H1 (cell line): ENCODE data around the gene GPATCH11. TPM values are rescaled to one million over a fixed set of nuclear protein-coding genes. Genes with fewer than 3 reads are reported as not detected.

Experiments used
- CTCF ChIA-PET: fragments of 300-600 bp; sonication (Branson Sonifier 250); formaldehyde crosslinking; loops from one replicate; lab custom pipeline; 2021; ENCODE audit not compliant: partially characterized antibody; lab: Charles Lee
- POLR2A ChIA-PET: fragments of 300-600 bp; sonication (Branson Sonifier 250); formaldehyde crosslinking; loops from one replicate; lab custom pipeline; 2021; ENCODE audit warnings: inconsistent platforms; ENCODE audit not compliant: partially characterized antibody; lab: Charles Lee
- DNase-seq, 2 experiments: peaks; one replicate each; pipeline versions ENCODE4 v3.0.0 to v3.0.0-alpha.2; 2010 to 2022; ENCODE audit warnings: low spot score in 2 of 2, low read depth in 1 of 2, mixed read lengths in 1 of 2
- FAIRE-seq: peaks from 2 replicates; lab custom pipeline; 2011; peaks lifted over from hg19 to GRCh38; lab: Jason Lieb, UNC
- H2AFZ ChIP-seq: 2 replicates; pipeline ENCODE4 v1.8.1; 2012; ENCODE audit warnings: low read length, inconsistent platforms
- H2AK5ac ChIP-seq: 2 replicates; pipeline ENCODE4 v1.6.1; 2013; ENCODE audit warnings: low read depth, low read length
- H2BK120ac ChIP-seq: replicated peaks from 2 replicates; pipeline ENCODE3; 2013; ENCODE audit warnings: low read depth, low read length, inconsistent platforms
- H2BK12ac ChIP-seq: 2 replicates; pipeline ENCODE4 v1.6.1; 2013; ENCODE audit warnings: low read depth, low read length
- H2BK15ac ChIP-seq: 2 replicates; pipeline ENCODE4 v1.6.1; 2013; ENCODE audit warnings: low read length
- H2BK20ac ChIP-seq: 2 replicates; pipeline ENCODE4 v1.6.1; 2013; ENCODE audit warnings: low read length
- H2BK5ac ChIP-seq: 2 replicates; pipeline ENCODE4 v1.6.1; 2013; ENCODE audit warnings: low read depth, low read length
- H3K14ac ChIP-seq: 2 replicates; pipeline ENCODE4 v1.6.1; 2013; ENCODE audit warnings: inconsistent platforms; ENCODE audit not compliant: insufficient read length
- H3K18ac ChIP-seq: 2 replicates; pipeline ENCODE4 v1.6.1; 2013; ENCODE audit warnings: low read length; ENCODE audit errors: extremely low read depth
- H3K23ac ChIP-seq: 2 replicates; pipeline ENCODE4 v1.6.1; 2013; ENCODE audit warnings: inconsistent platforms; ENCODE audit not compliant: insufficient read length
- H3K23me2 ChIP-seq: 2 replicates; pipeline ENCODE4 v1.6.1; 2013; ENCODE audit warnings: low read depth, low read length
- H3K27ac ChIP-seq: 2 replicates; pipeline ENCODE4 v1.6.1; 2011; ENCODE audit warnings: low read depth, low read length, inconsistent platforms
- H3K27me3 ChIP-seq, 4 experiments: replicated peaks in 1 of 4; 1 replicate in 1 of 4; 2 replicates in 3 of 4; pipeline versions ENCODE4 v1.6.1 to v1.8.1; 2011 to 2013; ENCODE audit warnings: low read length in 3 of 4, mild to moderate bottlenecking in 3 of 4, inconsistent platforms in 2 of 4, mixed read lengths in 2 of 4, moderate library complexity in 1 of 4; ENCODE audit not compliant: control insufficient read depth in 3 of 4, insufficient read depth in 3 of 4; ENCODE audit errors: extremely low read depth in 1 of 4
- H3K36me3 ChIP-seq, 4 experiments: 2 replicates each; pipeline versions ENCODE4 v1.6.1 to v1.8.1; 2011 to 2013; ENCODE audit warnings: mild to moderate bottlenecking in 4 of 4, low read length in 3 of 4, moderate library complexity in 2 of 4, control low read depth in 1 of 4, inconsistent platforms in 1 of 4; ENCODE audit not compliant: insufficient read depth in 4 of 4, control insufficient read depth in 2 of 4
- H3K4ac ChIP-seq: replicated peaks from 2 replicates; pipeline ENCODE3; 2013; ENCODE audit warnings: low read length, low read depth, mixed read lengths, inconsistent platforms; ENCODE audit not compliant: insufficient read length
- H3K4me1 ChIP-seq, 4 experiments: replicated peaks in 1 of 4; 1 replicate in 1 of 4; 2 replicates in 3 of 4; pipeline versions ENCODE4 v1.6.1 to v1.8.1; 2011 to 2013; ENCODE audit warnings: low read length in 3 of 4, inconsistent platforms in 2 of 4, mixed read lengths in 1 of 4; ENCODE audit not compliant: insufficient read depth in 4 of 4, control insufficient read depth in 3 of 4
- H3K4me2 ChIP-seq, 2 experiments: 2 replicates each; pipeline versions ENCODE4 v1.6.1 to v1.8.1; 2011 to 2013; ENCODE audit warnings: low read depth in 2 of 2, low read length in 2 of 2, control low read depth in 1 of 2, inconsistent platforms in 1 of 2, mild to moderate bottlenecking in 1 of 2; ENCODE audit not compliant: insufficient read depth in 1 of 2
- H3K4me3 ChIP-seq, 4 experiments: fragments of 200-600, 300-600 bp in 1 of 4; sonication (generic), shearing (Covaris generic), sonication (Bioruptor Twin) in 1 of 4; 2 replicates each; pipeline versions ENCODE4 v1.5.1 to v1.8.1; 2011 to 2016; ENCODE audit warnings: low read length in 4 of 4, low read depth in 3 of 4, control low read depth in 2 of 4, inconsistent platforms in 2 of 4, mild to moderate bottlenecking in 2 of 4, mixed read lengths in 1 of 4, moderate library complexity in 1 of 4; ENCODE audit not compliant: insufficient read depth in 2 of 4; ENCODE audit errors: extremely low read depth in 1 of 4
- H3K56ac ChIP-seq: replicated peaks from 2 replicates; pipeline ENCODE3; 2013; ENCODE audit warnings: low read depth, mild to moderate bottlenecking, mixed read lengths, low read length, inconsistent platforms; ENCODE audit not compliant: insufficient read length
- H3K79me1 ChIP-seq: 2 replicates; pipeline ENCODE4 v1.6.1; 2013; ENCODE audit warnings: low read depth, low read length, control low read depth
- H3K79me2 ChIP-seq, 2 experiments: 2 replicates each; pipeline versions ENCODE4 v1.6.1 to v1.8.1; 2012 to 2013; ENCODE audit warnings: low read length in 2 of 2, mild to moderate bottlenecking in 2 of 2, inconsistent platforms in 1 of 2; ENCODE audit not compliant: insufficient read depth in 2 of 2, control insufficient read depth in 1 of 2
- H3K9ac ChIP-seq, 4 experiments: replicated peaks in 1 of 4; 1 replicate in 1 of 4; 2 replicates in 3 of 4; pipeline versions ENCODE4 v1.6.1 to v1.8.1; 2011 to 2013; ENCODE audit warnings: low read depth in 3 of 4, low read length in 3 of 4, control low read depth in 2 of 4, mild to moderate bottlenecking in 2 of 4, moderate library complexity in 2 of 4, inconsistent platforms in 1 of 4; ENCODE audit errors: extremely low read depth in 1 of 4
- H3K9me3 ChIP-seq, 2 experiments: 2 replicates each; pipeline versions ENCODE4 v1.6.1 to v1.8.1; 2012 to 2013; ENCODE audit warnings: mild to moderate bottlenecking in 2 of 2, moderate library complexity in 2 of 2, control low read depth in 1 of 2, inconsistent platforms in 1 of 2, low read depth in 1 of 2, low read length in 1 of 2, mixed read lengths in 1 of 2; ENCODE audit not compliant: insufficient read depth in 2 of 2
- H4K20me1 ChIP-seq, 2 experiments: replicated peaks in 1 of 2; 2 replicates each; pipeline versions ENCODE3 to v1.8.1; 2011 to 2013; ENCODE audit warnings: inconsistent platforms in 2 of 2, low read length in 2 of 2, mild to moderate bottlenecking in 1 of 2; ENCODE audit not compliant: insufficient read depth in 2 of 2, control insufficient read depth in 1 of 2
- H4K5ac ChIP-seq: 2 replicates; pipeline ENCODE4 v1.6.1; 2013; ENCODE audit warnings: low read length, low read depth, mixed read lengths, inconsistent platforms; ENCODE audit not compliant: insufficient read length
- H4K8ac ChIP-seq: 2 replicates; pipeline ENCODE4 v1.8.0; 2013; ENCODE audit warnings: mild to moderate bottlenecking, moderate library complexity, low read length, inconsistent platforms; ENCODE audit not compliant: insufficient read depth; ENCODE audit errors: extremely low read depth
- H4K91ac ChIP-seq: replicated peaks from 2 replicates; pipeline ENCODE3; 2013; ENCODE audit warnings: low read length, mixed read lengths, inconsistent platforms; ENCODE audit not compliant: insufficient read length
- ASH2L ChIP-seq: fragments of 200-600, 300-600 bp; sonication (generic); IDR thresholded peaks from one replicate; pipeline ENCODE4 v1.7.1; 2017; ENCODE audit warnings: low read length
- CEBPB ChIP-seq: IDR thresholded peaks from 2 replicates; pipeline ENCODE4 v1.6.1; 2012; ENCODE audit warnings: low read depth, low read length
- CTBP2 ChIP-seq: IDR thresholded peaks from 2 replicates; pipeline ENCODE4 v1.7.0; 2011; ENCODE audit warnings: borderline replicate concordance, mild to moderate bottlenecking, moderate library complexity, mixed read lengths, low read length; ENCODE audit not compliant: insufficient read depth, insufficient read length
- E2F6 ChIP-seq: IDR thresholded peaks from 2 replicates; pipeline ENCODE4 v1.6.1; 2012; ENCODE audit warnings: inconsistent platforms
- FOSL1 ChIP-seq: IDR thresholded peaks from 2 replicates; pipeline ENCODE4 v1.6.1; 2011; ENCODE audit warnings: mild to moderate bottlenecking, low read depth, low read length, moderate library complexity; ENCODE audit not compliant: insufficient read depth
- GABPA ChIP-seq: IDR thresholded peaks from 2 replicates; pipeline ENCODE4 v1.6.1; 2011; ENCODE audit warnings: mild to moderate bottlenecking, low read length, moderate library complexity, borderline replicate concordance; ENCODE audit not compliant: insufficient read depth
- GTF2F1 ChIP-seq: IDR thresholded peaks from 2 replicates; pipeline ENCODE4 v1.6.1; 2012; ENCODE audit warnings: low read depth, low read length, improper control_type of control experiment, borderline replicate concordance
- JUND ChIP-seq: IDR thresholded peaks from 2 replicates; pipeline ENCODE4 v1.6.1; 2011; ENCODE audit warnings: mild to moderate bottlenecking, improper control_type of control experiment, low read length
- KDM5A ChIP-seq: fragments of 200-600 bp; IDR thresholded peaks from 2 replicates; pipeline ENCODE4 v1.7.1; 2012; ENCODE audit warnings: mild to moderate bottlenecking, low read length, inconsistent platforms, mixed read lengths
- POLR2AphosphoS5 ChIP-seq: IDR thresholded peaks from 2 replicates; pipeline ENCODE4 v1.6.1; 2011; ENCODE audit warnings: low read depth, low read length
- SP1 ChIP-seq: IDR thresholded peaks from 2 replicates; pipeline ENCODE4 v1.6.1; 2011; ENCODE audit warnings: low read depth, low read length
- SP4 ChIP-seq: IDR thresholded peaks from 2 replicates; pipeline ENCODE4 v1.6.1; 2012; ENCODE audit warnings: low read length, inconsistent platforms
- WGBS, 2 experiments: shearing (Covaris generic) in 1 of 2; methylation state at CpG; one replicate each; pipeline versions ENCODE4 v1.1.6 to v1.1.7; 2013 to 2015; ENCODE audit warnings: low lambda C conversion rate in 2 of 2, mixed read lengths in 2 of 2, inconsistent platforms in 1 of 2, low coverage in 1 of 2, missing lambda C conversion rate in 1 of 2; ENCODE audit not compliant: insufficient replicate concordance in 2 of 2, insufficient coverage in 1 of 2, insufficient read length in 1 of 2; ENCODE audit errors: extremely low coverage in 1 of 2, missing lambda C conversion rate in 1 of 2; 5-methylcytosine and 5-hydroxymethylcytosine counted together
- polyA plus RNA-seq, 7 experiments: library from polyadenylated mRNA; depleted of rRNA in 3 of 7; stranded (reverse) in 5 of 7; unstranded in 2 of 7; fragments of >200 nt in 5 of 7; fragments of 200-250 nt in 2 of 7; gene quantifications; 1 replicate in 5 of 7; 2 replicates in 1 of 7; 4 replicates in 1 of 7; pipeline versions ENCODE4 v1.2.1 to v1.2.3, GENCODE V29; 2011 to 2013; ENCODE audit warnings: missing spikeins in 2 of 7, mixed read lengths in 2 of 7
- total RNA-seq: library from RNA; stranded (reverse); fragmentation: NEBNext Ultra II Directional; extraction: Animal tissue kit (Norgen Biotek cat#: 25700); gene quantifications from 2 replicates; pipeline ENCODE4 v1.2.1, GENCODE V29; 2021

Gene GPATCH11
- total and polyA plus RNA-seq, 2 of the 8 experiments (the other 6 are each of a cell fraction or from before 2014, with no cell fraction given), result 0.60 to 3.4 TPM

DNA sequence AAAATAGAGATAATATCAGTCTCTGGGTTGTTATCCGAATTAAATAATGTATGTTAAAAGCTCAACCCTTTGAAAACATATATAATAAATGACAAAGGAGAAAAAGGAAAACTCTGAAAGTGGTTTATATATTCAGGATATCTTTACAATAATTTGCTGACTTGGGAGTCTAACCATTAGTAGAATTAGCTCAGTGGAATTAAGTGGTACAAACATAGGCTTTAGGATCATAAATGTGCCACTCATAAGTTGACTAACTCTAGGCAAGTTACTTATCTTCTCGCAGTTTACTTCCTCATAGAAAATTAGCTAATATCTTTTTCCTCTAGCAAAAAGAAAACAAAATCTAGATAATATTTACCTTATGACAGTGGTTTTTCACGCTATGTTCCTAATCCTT lies 44.7 kb upstream of the GPATCH11 start:
- no peak overlapping the region for H4K91ac ChIP-seq
- H3K27me3 ChIP-seq, result peaks cover 0 to 2% (median 0%) of the 10 kb centered on the region in 4 experiments; a peak in 1 of 7 replicates
- no peak overlapping the region for H2BK12ac ChIP-seq
- FAIRE-seq (no peak), DNase-seq (no peak)
- H3K4me2 ChIP-seq, result no peak overlapping the region
- no peaks in the 10 kb centered on the region for H3K79me1 ChIP-seq
- H4K5ac ChIP-seq, result no peak overlapping the region
- no peaks in the 10 kb centered on the region for H3K23me2 ChIP-seq
- no peak overlapping the region for H2BK5ac ChIP-seq
- no peaks in the 10 kb centered on the region for H3K79me2 ChIP-seq
- H2BK120ac ChIP-seq, result no peak overlapping the region
- no peak overlapping the region for H2AFZ ChIP-seq
- no peaks in the 10 kb centered on the region for H3K9me3 ChIP-seq
- H2BK20ac ChIP-seq, result no peak overlapping the region
- no peak overlapping the region for H3K9ac ChIP-seq
- no peaks in the 10 kb centered on the region for H4K20me1 ChIP-seq
- no peak overlapping the region for H3K56ac ChIP-seq
- H2AK5ac ChIP-seq, result no peak overlapping the region
- no peak overlapping the region for H3K27ac ChIP-seq
- peaks cover 0 to 10% (median under 1%) of the 10 kb centered on the region in 4 experiments; a peak in 2 of 8 replicates for H3K36me3 ChIP-seq
- no peak overlapping the region for H3K14ac ChIP-seq
- POLR2A ChIA-PET, result no interaction called here
- H3K4me3 ChIP-seq, result no peak overlapping the region
- H4K8ac ChIP-seq, result no peak overlapping the region
- CTCF ChIA-PET, result no interaction called here
- no peak overlapping the region for H3K4ac ChIP-seq
- 86% methylated on average over 3 of the region's 3 CpGs; no CpG with 5 or more reads in 1 of the 2 experiments for WGBS, 2 experiments
- H3K4me1 ChIP-seq, result no peaks in the 10 kb centered on the region
- H3K18ac ChIP-seq, result no peak overlapping the region
- no peak overlapping the region for H3K23ac ChIP-seq
- H2BK15ac ChIP-seq, result no peak overlapping the region
- TF ChIP-seq SP1 (no peak), SP4 (no peak), KDM5A (no peak), JUND (no peak), GABPA (no peak), CTBP2 (no peak), CEBPB (no peak), POLR2AphosphoS5 (no peak), FOSL1 (no peak), E2F6 (no peak), ASH2L (no peak), GTF2F1 (no peak)
